Rectal smooth muscle tissue (tissue), 1 donor: ENCODE data around the gene PTPN20.
"Not testable (repeated sequence)": the region's sequence is repeated elsewhere in the genome, so short reads cannot be mapped to it uniquely, and the experiment has no call there.

ENCODE experiments used
- H3K27ac ChIP-seq: one replicate; pipeline ENCODE4 v1.7.0; 2013; ENCODE audit warnings: low read depth, low read length, inconsistent platforms
- H3K27me3 ChIP-seq: one replicate; pipeline ENCODE4 v1.7.0; 2013; ENCODE audit warnings: low read length; ENCODE audit not compliant: control insufficient read depth, insufficient read depth
- H3K36me3 ChIP-seq: one replicate; pipeline ENCODE4 v1.7.0; 2013; ENCODE audit warnings: low read length; ENCODE audit not compliant: control insufficient read depth, insufficient read depth
- H3K4me1 ChIP-seq: one replicate; pipeline ENCODE4 v1.7.0; 2013; ENCODE audit warnings: low read length; ENCODE audit not compliant: control insufficient read depth, insufficient read depth
- H3K4me3 ChIP-seq: one replicate; pipeline ENCODE4 v1.7.0; 2013; ENCODE audit warnings: low read length
- H3K9ac ChIP-seq: one replicate; pipeline ENCODE4 v1.7.0; 2013; ENCODE audit warnings: low read length

The PTPN20 gene, protein sequence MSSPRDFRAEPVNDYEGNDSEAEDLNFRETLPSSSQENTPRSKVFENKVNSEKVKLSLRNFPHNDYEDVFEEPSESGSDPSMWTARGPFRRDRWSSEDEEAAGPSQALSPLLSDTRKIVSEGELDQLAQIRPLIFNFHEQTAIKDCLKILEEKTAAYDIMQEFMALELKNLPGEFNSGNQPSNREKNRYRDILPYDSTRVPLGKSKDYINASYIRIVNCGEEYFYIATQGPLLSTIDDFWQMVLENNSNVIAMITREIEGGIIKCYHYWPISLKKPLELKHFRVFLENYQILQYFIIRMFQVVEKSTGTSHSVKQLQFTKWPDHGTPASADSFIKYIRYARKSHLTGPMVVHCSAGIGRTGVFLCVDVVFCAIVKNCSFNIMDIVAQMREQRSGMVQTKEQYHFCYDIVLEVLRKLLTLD

DNA sequence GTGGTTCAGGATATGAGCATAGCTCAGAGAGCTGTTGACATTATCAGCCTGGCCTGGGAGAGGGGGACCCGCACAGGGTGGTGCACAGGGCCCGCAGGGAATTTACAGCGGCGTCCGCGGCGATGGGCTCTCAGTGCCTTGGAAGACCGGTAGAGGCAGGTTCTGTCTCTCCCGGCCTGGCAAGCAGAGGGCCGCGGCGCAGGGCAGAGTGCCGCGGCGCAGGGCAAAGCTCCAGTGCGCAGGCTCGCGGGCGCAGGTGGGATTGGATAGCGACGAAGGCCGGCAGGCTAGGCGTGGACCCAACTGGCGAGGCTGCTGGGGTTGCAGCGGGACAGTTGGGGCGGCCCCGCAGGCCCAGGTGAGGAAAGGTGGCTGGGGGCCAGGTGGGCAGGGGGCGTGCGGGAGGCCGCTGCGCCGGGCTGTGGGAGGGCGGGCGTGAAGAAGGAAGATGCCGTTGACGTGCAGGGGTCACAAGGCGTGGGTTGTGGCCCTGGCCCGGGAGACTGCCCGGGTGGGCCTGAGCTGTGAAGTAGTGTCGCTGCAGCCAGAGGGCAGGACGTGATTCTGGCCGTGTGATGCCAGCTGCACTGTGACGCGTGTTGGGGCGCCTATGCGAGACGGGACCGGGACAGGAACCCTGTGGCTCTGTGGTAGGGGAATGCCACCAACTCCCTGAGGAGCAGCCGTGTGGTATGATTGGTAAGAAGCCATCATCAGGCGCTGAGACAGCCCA lies at the start of gene PTPN20:
Gene PTPN20, plus strand, starts transcription at position 285 of the 733 bp plus-strand sequence. CDS start 21,072 bp downstream, outside the sequence.
- H3K27ac ChIP-seq, H3K27me3 ChIP-seq, H3K4me1 ChIP-seq, H3K4me3 ChIP-seq, H3K9ac ChIP-seq, H3K36me3 ChIP-seq: not testable (repeated sequence)

DNA sequence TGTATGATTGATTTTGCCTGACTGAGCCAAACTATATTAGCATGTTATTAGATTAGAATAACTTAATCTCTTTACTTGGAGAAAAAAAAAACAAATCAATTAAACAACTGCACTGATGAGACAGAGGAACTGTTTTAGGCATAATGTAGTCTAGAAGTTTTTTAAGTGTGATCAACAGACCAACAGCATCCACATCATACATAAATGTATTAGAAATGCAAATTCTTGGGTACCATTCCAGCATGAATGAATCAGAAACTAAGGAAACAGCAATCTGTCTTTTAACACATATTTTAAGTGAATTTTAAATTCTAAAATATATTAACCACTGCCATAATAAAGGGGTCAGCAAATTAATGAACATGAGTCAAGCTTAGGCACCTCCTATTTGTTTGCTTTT lies 41.5 kb upstream of the PTPN20 start:
- not testable (repeated sequence) for H3K9ac ChIP-seq, H3K36me3 ChIP-seq, H3K4me3 ChIP-seq, H3K27ac ChIP-seq, H3K4me1 ChIP-seq, H3K27me3 ChIP-seq

DNA sequence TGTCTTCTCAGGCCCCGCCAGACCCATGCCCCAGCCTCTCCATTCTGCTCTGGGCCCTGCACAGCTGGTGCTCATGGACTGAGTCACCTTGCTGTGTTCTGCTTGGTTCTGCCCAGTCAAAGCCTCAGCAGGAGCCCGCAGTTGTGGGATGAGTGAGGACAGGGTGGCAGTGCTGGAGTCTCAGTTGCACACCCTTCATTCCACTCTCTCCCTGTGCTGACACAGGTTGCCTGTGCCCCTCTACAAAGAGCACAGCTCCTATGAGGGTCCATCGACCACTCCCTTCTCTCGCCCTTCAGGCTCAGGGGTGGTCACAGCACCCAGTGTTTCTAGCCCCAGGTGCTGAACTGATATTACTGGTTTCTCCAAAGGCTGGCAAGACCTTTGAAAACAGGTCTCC lies 39.6 kb upstream of the PTPN20 start:
- not testable (repeated sequence) for H3K4me3 ChIP-seq, H3K27me3 ChIP-seq, H3K9ac ChIP-seq, H3K27ac ChIP-seq, H3K4me1 ChIP-seq, H3K36me3 ChIP-seq

DNA sequence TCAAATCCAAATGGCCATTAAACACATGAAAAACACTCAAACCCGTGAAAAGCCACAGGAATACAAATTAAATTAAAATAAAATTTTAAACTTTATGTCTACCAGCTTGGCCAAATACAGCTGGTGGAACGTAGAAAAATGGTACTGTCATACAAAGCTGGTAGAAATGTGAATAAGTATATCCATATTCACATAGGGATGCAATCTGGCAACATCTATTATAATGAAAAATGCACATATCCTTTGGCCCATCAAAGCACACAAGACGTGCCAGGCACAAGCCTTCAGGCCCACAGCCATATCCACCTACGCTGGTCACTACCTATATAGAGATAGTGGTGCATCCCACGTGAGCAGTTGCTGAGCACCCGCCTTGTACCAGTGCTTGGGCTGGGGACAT lies 35.9 kb upstream of the PTPN20 start:
- not testable (repeated sequence) for H3K27me3 ChIP-seq, H3K4me1 ChIP-seq, H3K27ac ChIP-seq, H3K36me3 ChIP-seq, H3K9ac ChIP-seq, H3K4me3 ChIP-seq

DNA sequence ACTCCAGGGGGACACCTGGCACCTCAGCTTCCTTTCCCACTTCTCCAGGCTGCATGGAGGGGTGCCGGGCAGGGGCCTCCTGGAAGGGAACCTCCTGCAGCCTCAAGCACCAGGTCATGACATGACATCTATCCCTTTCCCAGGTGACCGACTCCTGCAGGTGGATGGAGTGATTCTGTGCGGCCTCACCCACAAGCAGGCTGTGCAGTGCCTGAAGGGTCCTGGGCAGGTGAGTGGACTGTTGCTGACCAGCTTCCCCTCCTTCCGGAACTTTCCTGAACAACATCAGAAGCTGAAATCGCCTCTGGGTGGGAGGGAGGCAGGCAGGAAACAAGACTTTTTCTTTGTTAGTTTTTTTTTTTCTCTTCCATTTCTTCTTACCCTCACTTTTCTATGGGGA lies 34.5 kb upstream of the PTPN20 start:
- not testable (repeated sequence) for H3K27ac ChIP-seq, H3K36me3 ChIP-seq, H3K4me3 ChIP-seq, H3K4me1 ChIP-seq, H3K27me3 ChIP-seq, H3K9ac ChIP-seq

DNA sequence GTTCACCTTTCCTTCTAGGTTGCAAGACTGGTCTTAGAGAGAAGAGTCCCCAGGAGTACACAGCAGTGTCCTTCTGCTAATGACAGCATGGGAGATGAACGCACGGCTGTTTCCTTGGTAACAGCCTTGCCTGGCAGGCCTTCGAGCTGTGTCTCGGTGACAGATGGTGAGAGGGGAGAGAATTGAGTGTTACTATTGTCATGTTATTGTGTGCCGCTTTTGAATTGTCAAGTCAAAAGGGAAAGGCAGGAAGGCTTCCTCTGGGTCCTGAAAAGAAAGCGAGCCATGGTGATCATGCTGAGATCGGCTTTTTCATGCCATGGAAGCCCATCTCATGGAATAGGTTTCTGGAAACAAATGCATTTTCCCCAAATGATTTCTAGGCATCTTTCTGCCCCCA lies 32.5 kb upstream of the PTPN20 start:
- not testable (repeated sequence) for H3K27me3 ChIP-seq, H3K27ac ChIP-seq, H3K4me3 ChIP-seq, H3K36me3 ChIP-seq, H3K4me1 ChIP-seq, H3K9ac ChIP-seq

DNA sequence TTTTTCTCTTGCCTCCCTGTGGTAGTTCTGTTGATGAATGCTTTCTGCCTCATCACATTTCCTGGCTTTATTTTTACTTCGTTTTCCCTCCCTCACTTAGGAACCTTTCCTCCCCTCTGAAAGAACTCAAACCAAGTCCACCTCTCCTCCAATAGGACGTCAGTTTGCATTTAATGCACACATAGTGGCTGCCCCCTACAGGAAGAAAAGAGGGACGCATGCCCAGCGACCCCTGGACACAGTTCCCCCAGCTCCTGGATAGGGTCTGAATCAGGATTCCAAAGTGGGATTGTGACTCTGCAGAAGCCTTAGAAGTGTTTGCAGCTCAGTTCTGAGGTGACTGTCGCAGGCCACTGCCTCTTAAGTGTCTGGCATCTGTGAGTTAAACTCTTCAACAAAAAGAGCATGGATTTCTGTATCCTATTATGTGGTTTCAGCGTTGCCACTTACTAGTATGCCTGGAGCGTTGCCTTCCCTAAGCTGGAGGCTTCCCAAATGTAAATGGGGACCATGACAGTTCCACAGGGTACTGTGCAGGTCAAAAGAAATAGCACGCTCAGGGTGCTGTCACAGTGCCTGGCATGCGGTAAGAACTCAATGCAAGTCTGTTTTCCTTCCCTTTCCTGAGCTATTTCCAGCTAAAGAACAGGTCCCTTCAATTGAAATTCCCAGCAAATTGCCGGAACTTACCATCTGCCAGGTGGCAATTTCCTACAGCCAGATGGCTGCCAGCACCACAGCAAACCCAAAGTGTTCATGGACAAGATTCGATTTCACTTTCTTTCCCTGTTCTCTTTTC lies 20.2 kb upstream of the PTPN20 start:
- not testable (repeated sequence) for H3K27ac ChIP-seq, H3K4me1 ChIP-seq, H3K36me3 ChIP-seq, H3K9ac ChIP-seq, H3K4me3 ChIP-seq, H3K27me3 ChIP-seq

DNA sequence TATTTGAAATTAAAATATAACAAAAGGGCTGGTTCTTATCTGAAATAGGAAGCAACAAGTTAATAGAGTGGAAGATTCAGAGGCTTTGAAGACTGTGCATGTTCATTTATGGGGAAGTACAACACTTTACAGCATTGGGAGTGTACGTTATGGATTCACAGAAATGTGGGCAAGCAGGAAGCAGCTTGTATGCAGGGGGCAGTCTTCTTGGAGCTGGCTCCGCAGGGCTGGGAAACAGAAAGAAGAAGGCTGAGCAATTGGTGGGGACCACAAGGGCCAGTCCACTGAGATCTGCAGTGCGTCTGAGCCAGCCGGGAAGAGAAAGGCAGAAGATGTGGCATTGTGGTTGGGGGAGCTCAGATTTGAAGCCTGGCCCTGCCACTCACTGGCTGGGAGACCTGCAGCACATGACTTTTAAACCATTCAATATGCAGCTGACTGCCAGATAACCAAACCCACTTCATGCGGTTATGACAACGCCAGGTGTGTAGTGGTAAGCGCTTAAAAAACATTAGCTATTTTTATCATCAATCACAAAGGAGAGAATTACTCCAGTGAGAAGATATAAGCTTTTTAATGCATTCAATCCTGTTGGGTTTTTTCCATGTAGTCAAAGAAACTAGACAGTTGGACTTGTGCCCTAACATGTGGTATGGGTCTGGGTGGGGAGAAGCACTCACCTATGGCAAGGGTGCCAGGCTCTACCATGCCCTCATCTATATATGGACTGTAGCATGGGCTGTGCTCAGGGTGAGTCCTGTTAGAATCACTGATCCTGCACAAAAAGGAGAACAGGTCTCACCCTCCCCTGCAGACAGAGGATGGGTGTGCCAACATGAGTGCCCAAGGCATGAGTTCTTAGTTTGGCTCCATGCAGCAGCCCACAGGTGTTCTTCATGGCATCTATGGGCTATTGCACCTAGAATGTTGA lies 14.2 kb upstream of the PTPN20 start:
- H3K9ac ChIP-seq, H3K27me3 ChIP-seq, H3K36me3 ChIP-seq, H3K4me3 ChIP-seq, H3K4me1 ChIP-seq, H3K27ac ChIP-seq: not testable (repeated sequence)

DNA sequence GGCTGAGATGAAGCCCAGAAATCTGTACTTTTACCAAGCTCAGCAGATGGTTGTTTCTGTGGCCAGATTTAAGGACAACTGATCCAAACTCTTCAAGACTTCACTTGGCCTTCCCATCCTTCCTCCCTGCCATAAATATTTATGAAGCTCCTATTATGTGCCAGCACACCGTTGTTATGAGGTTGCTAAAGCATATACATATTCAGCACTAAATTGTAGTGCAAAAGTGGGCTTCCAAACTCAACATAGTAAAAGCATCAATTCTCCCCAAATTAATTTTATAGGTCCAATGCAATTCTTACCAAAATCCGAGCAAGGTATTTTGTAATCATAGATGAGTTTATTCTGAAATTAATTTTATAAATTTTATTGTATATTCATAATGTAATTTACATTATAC lies 10.0 kb upstream of the PTPN20 start:
- H3K36me3 ChIP-seq, H3K4me1 ChIP-seq, H3K4me3 ChIP-seq, H3K27ac ChIP-seq, H3K9ac ChIP-seq, H3K27me3 ChIP-seq: not testable (repeated sequence)

DNA sequence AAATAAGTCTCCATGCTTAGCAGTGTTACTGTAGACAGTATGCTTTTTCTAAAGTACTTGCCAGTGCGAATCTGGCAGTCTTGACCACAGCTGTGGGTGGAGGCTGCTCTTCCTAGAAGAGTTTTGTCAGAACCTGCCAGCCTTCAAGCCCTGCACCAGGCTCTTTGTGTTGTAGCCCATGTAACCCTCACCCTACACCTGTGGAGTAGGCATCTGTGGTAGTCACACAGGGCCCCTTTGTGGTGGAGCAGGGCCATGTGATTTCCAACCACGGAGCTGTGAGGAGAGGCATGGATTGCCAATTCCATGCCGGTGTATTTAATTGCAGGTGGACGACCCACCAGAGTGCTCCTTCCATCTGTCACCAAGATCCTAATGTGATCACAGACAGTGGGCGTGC lies 7.4 kb upstream of the PTPN20 start:
- not testable (repeated sequence) for H3K27ac ChIP-seq, H3K27me3 ChIP-seq, H3K4me1 ChIP-seq, H3K4me3 ChIP-seq, H3K36me3 ChIP-seq, H3K9ac ChIP-seq

DNA sequence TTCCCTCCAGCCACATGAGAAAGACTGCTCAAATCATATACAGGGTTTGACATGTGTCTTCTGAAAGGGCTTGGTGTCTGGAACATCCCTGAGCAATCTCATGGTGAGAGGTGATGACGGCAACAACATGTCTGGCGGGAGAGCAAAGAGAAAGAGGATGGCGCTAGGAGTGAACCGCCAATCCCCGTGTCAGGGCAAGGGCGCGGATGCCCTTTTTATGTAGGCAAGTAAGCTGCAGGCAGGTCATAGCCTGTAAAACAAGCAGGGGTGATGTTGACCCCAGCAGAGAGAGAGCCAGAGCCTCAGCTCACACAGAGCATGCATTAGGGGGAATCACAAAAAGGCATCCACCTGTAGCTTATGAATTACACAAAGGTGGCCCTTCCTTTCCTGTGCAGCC lies 4.9 kb upstream of the PTPN20 start:
- not testable (repeated sequence) for H3K4me3 ChIP-seq, H3K36me3 ChIP-seq, H3K4me1 ChIP-seq, H3K27me3 ChIP-seq, H3K9ac ChIP-seq, H3K27ac ChIP-seq
